ENCODE data around the gene GNAL.
"Not testable (repeated sequence)": the region's sequence is repeated elsewhere in the genome, so short reads cannot be mapped to it uniquely, and the experiment has no call there.

Gene GNAL

GRCh38 chr18:11908182-11909060 is 219.4 kb downstream of the GNAL start, which contains the start of gene MPPE1 (continued):
- no peak for TF ChIP-seq CSRNP3 (CRISPR knock-in tag; IDR thresholded peaks at IDR 0.05)

GRCh38 chr18:11909061-11909455 is 220.0 kb downstream of the GNAL start:
- no peak for ATAC-seq

DNA sequence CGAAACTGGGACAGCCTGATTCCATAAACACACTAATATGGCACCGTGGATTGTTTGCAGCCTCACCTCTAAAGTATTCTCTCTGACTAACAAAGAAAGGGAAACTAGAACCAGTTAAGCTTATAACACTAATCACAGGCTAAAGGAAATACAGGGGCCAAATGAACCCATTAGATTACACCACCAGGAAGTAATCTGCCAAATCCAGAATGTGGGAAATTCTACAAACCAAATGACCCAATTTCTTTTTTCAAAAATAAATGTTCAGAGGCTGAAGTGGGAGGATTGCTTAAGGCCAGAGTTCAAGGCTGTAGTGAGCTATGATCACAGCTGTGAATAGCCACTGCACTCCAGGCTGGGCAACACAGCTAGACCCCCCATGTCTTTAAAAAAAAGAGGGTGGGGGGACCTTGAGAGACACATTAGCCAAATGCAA is 220.5 kb downstream of the GNAL start:
- TF ChIP-seq, protein P1, sequence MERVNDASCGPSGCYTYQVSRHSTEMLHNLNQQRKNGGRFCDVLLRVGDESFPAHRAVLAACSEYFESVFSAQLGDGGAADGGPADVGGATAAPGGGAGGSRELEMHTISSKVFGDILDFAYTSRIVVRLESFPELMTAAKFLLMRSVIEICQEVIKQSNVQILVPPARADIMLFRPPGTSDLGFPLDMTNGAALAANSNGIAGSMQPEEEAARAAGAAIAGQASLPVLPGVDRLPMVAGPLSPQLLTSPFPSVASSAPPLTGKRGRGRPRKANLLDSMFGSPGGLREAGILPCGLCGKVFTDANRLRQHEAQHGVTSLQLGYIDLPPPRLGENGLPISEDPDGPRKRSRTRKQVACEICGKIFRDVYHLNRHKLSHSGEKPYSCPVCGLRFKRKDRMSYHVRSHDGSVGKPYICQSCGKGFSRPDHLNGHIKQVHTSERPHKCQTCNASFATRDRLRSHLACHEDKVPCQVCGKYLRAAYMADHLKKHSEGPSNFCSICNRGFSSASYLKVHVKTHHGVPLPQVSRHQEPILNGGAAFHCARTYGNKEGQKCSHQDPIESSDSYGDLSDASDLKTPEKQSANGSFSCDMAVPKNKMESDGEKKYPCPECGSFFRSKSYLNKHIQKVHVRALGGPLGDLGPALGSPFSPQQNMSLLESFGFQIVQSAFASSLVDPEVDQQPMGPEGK (CRISPR knock-in tag; IDR thresholded peaks at IDR 0.05; ENCODE audit: borderline replicate concordance), result no peak
- TF ChIP-seq CSRNP3 (CRISPR knock-in tag; IDR thresholded peaks at IDR 0.05) (no peak), ZNF70 (CRISPR knock-in tag; IDR thresholded peaks at IDR 0.05) (no peak), ZFP3 (CRISPR knock-in tag; IDR thresholded peaks at IDR 0.05) (no peak), RARB (CRISPR knock-in tag; IDR thresholded peaks at IDR 0.05) (no peak), ZFP30 (CRISPR knock-in tag; IDR thresholded peaks at IDR 0.05) (no peak), PPARA (CRISPR knock-in tag; IDR thresholded peaks at IDR 0.05; ENCODE audit: borderline replicate concordance) (no peak)
- TF ChIP-seq, protein P2, sequence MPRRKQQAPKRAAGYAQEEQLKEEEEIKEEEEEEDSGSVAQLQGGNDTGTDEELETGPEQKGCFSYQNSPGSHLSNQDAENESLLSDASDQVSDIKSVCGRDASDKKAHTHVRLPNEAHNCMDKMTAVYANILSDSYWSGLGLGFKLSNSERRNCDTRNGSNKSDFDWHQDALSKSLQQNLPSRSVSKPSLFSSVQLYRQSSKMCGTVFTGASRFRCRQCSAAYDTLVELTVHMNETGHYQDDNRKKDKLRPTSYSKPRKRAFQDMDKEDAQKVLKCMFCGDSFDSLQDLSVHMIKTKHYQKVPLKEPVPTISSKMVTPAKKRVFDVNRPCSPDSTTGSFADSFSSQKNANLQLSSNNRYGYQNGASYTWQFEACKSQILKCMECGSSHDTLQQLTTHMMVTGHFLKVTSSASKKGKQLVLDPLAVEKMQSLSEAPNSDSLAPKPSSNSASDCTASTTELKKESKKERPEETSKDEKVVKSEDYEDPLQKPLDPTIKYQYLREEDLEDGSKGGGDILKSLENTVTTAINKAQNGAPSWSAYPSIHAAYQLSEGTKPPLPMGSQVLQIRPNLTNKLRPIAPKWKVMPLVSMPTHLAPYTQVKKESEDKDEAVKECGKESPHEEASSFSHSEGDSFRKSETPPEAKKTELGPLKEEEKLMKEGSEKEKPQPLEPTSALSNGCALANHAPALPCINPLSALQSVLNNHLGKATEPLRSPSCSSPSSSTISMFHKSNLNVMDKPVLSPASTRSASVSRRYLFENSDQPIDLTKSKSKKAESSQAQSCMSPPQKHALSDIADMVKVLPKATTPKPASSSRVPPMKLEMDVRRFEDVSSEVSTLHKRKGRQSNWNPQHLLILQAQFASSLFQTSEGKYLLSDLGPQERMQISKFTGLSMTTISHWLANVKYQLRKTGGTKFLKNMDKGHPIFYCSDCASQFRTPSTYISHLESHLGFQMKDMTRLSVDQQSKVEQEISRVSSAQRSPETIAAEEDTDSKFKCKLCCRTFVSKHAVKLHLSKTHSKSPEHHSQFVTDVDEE (CRISPR knock-in tag; IDR thresholded peaks at IDR 0.05), result no peak
- TF ChIP-seq, protein P3, sequence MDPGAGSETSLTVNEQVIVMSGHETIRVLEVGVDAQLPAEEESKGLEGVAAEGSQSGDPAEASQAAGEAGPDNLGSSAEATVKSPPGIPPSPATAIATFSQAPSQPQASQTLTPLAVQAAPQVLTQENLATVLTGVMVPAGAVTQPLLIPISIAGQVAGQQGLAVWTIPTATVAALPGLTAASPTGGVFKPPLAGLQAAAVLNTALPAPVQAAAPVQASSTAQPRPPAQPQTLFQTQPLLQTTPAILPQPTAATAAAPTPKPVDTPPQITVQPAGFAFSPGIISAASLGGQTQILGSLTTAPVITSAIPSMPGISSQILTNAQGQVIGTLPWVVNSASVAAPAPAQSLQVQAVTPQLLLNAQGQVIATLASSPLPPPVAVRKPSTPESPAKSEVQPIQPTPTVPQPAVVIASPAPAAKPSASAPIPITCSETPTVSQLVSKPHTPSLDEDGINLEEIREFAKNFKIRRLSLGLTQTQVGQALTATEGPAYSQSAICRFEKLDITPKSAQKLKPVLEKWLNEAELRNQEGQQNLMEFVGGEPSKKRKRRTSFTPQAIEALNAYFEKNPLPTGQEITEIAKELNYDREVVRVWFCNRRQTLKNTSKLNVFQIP (CRISPR knock-in tag; IDR thresholded peaks at IDR 0.05; ENCODE audit: borderline replicate concordance, low read depth), result no peak

More at GRCh38 chr18:11909061-11909455, 220.0 kb downstream of the GNAL start:
- no peak for TF ChIP-seq RARB (CRISPR knock-in tag; IDR thresholded peaks at IDR 0.05)
- TF ChIP-seq SNAI2 (CRISPR knock-in tag; IDR thresholded peaks at IDR 0.05), result no peak
- TF ChIP-seq, protein P4, sequence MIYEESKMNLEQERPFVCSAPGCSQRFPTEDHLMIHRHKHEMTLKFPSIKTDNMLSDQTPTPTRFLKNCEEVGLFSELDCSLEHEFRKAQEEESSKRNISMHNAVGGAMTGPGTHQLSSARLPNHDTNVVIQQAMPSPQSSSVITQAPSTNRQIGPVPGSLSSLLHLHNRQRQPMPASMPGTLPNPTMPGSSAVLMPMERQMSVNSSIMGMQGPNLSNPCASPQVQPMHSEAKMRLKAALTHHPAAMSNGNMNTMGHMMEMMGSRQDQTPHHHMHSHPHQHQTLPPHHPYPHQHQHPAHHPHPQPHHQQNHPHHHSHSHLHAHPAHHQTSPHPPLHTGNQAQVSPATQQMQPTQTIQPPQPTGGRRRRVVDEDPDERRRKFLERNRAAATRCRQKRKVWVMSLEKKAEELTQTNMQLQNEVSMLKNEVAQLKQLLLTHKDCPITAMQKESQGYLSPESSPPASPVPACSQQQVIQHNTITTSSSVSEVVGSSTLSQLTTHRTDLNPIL (CRISPR knock-in tag; IDR thresholded peaks at IDR 0.05; ENCODE audit: low read depth), result no peak
- no peak for TF ChIP-seq ZC3H10 (CRISPR knock-in tag; IDR thresholded peaks at IDR 0.05)
- TF ChIP-seq ZNF70 (CRISPR knock-in tag; IDR thresholded peaks at IDR 0.05), result no peak
- TF ChIP-seq ARNTL (CRISPR knock-in tag; IDR thresholded peaks at IDR 0.05; ENCODE audit: borderline replicate concordance, low read depth), result no peak
- TF ChIP-seq CSRNP3 (CRISPR knock-in tag; IDR thresholded peaks at IDR 0.05), result no peak
- no peak for TF ChIP-seq TCF4 (CRISPR knock-in tag; IDR thresholded peaks at IDR 0.05; ENCODE audit: borderline replicate concordance)
- no peak for TF ChIP-seq OSR1 (CRISPR knock-in tag; IDR thresholded peaks at IDR 0.05)

GRCh38 chr18:11916880-11917279 is 227.8 kb downstream of the GNAL start:
- not testable (repeated sequence) for ATAC-seq

More for the DNA sequence above, 220.5 kb downstream of the GNAL start:
- no peak for ATAC-seq

GRCh38 chr18:11919522-11919921 is 230.5 kb downstream of the GNAL start:
- not testable (repeated sequence) for ATAC-seq
